OCI-LY1 (cell line): ENCODE results near the gene TENM4.

Source experiments
- CTCF ChIP-seq: fragments of 200-600 bp; sonication (generic), shearing (Covaris generic); IDR thresholded peaks from 2 replicates; pipeline ENCODE4 v1.5.1; 2017; ENCODE audit warnings: mild to moderate bottlenecking, antibody characterized with exemption, low read length, moderate library complexity, mixed read lengths
- EZH2 ChIP-seq: fragments of 200-600 bp; sonication (generic), shearing (Covaris generic); IDR thresholded peaks from 2 replicates; pipeline ENCODE4 v1.8.0; 2017; ENCODE audit warnings: borderline replicate concordance, mixed run types, mild to moderate bottlenecking, antibody characterized with exemption, low read length, moderate library complexity, mixed read lengths

GRCh38 chr11:79390923-79391322, 49.9 kb downstream of the TENM4 start:
- no peak for TF ChIP-seq EZH2
- TF ChIP-seq CTCF = no peak
